Mucosa of descending colon (tissue), 3 donors: ENCODE data around the gene MYO16. TPM values are rescaled to one million over a fixed set of nuclear protein-coding genes. Genes with fewer than 3 reads are reported as not detected.
"Not testable (repeated sequence)": the region's sequence is repeated elsewhere in the genome, so short reads cannot be mapped to it uniquely, and the experiment has no call there.

Experiments
- ATAC-seq: fragments of 200-7000 bp; cut with Tn5 transposase; one replicate; pipeline ENCODE4 v1.9.1; 2020; ENCODE audit warnings: mild to moderate bottlenecking, moderate library complexity
- DNase-seq, 3 donors: peaks; one replicate each; pipeline ENCODE4 v3.0.0-alpha.2; 2020
- H3K36me3 ChIP-seq: fragments of 200-600 bp; one replicate; pipeline ENCODE4 v1.8.0; 2021; ENCODE audit warnings: low read depth, mild to moderate bottlenecking
- H3K4me1 ChIP-seq: fragments of 200-600 bp; one replicate; pipeline ENCODE4 v1.8.0; 2021; ENCODE audit warnings: low read depth, mild to moderate bottlenecking
- H3K4me3 ChIP-seq: fragments of 200-600 bp; one replicate; pipeline ENCODE4 v1.8.0; 2021; ENCODE audit warnings: mild to moderate bottlenecking
- H3K9me3 ChIP-seq: fragments of 200-600 bp; one replicate; pipeline ENCODE4 v1.8.0; 2021; ENCODE audit warnings: mild to moderate bottlenecking
- CTCF ChIP-seq: fragments of 200-600 bp; IDR thresholded peaks from one replicate; pipeline ENCODE4 v1.8.0; 2022; ENCODE audit warnings: antibody characterized with exemption, mild to moderate bottlenecking
- intact Hi-C, 2 donors: fragments of 100-400 bp; cut with DNase I in 1 of 2; cut with micrococcal nuclease in 1 of 2; formaldehyde crosslinking; loops; one replicate each; pipeline versions ENCODE4 v1.11.0 to v1.11.1; 2022; cut with DNase I, micrococcal nuclease
- total RNA-seq, 3 donors: library from RNA; stranded (reverse); fragmentation: NEBNext Ultra II Directional in 2 of 3; extraction: Animal tissue kit (Norgen Biotek cat#: 25700) in 2 of 3; gene quantifications; one replicate each; pipeline versions ENCODE4 v1.2.1 to v1.2.4, GENCODE V29; 2021 to 2023
- donor health status: DM: no; HTN: no; CAD: no; lungs with moderate emphysema.
- donor health status: DM: no; HTN: no; CAD: no.
- donor health status: DM: no; HTN: yes; CAD: no.

The MYO16 gene
- total RNA-seq, 3 donors from 2014 or later = 0.06 TPM; not detected in 2

GRCh38 chr13:108781312-108781711 lies 151.9 kb downstream of the MYO16 start:
- H3K36me3 ChIP-seq = no peaks in the 10 kb centered on the region
- DNase-seq (no peak), ATAC-seq (no peak)
- H3K9me3 ChIP-seq = no peaks in the 10 kb centered on the region
- TF ChIP-seq CTCF = no peak
- no peaks in the 10 kb centered on the region for H3K4me1 ChIP-seq
- intact Hi-C loops = no loop called here
- H3K4me3 ChIP-seq = no peak overlapping the region

GRCh38 chr13:108782480-108782879 lies 153.1 kb downstream of the MYO16 start:
- H3K36me3 ChIP-seq, DNase-seq, H3K4me1 ChIP-seq, intact Hi-C loops, H3K4me3 ChIP-seq, ATAC-seq, H3K9me3 ChIP-seq: not testable (repeated sequence)

GRCh38 chr13:108785844-108786243 lies 156.4 kb downstream of the MYO16 start:
- no peaks in the 10 kb centered on the region for H3K9me3 ChIP-seq
- intact Hi-C loops = no loop called here
- no peaks in the 10 kb centered on the region for H3K4me1 ChIP-seq
- H3K36me3 ChIP-seq = no peaks in the 10 kb centered on the region
- TF ChIP-seq CTCF = no peak
- no peak overlapping the region for H3K4me3 ChIP-seq
- ATAC-seq = no peak
- DNase-seq = no peak

GRCh38 chr13:108786456-108787200 lies 157.2 kb downstream of the MYO16 start:
- Histone ChIP-seq H3K4me3 (no peak overlapping the region), H3K36me3 (no peaks in the 10 kb centered on the region), H3K4me1 (no peaks in the 10 kb centered on the region), H3K9me3 (no peaks in the 10 kb centered on the region)
- ATAC-seq (no peak), DNase-seq (no peak)
- intact Hi-C loops = no loop called here
- TF ChIP-seq CTCF = no peak

GRCh38 chr13:108787700-108788414 lies 158.4 kb downstream of the MYO16 start:
- H3K4me3 ChIP-seq = no peak overlapping the region
- H3K9me3 ChIP-seq = no peaks in the 10 kb centered on the region
- intact Hi-C loops = no loop called here
- ATAC-seq (no peak), DNase-seq (no peak)
- no peak for TF ChIP-seq CTCF
- H3K4me1 ChIP-seq = no peaks in the 10 kb centered on the region
- no peaks in the 10 kb centered on the region for H3K36me3 ChIP-seq

- no peak for DNase-seq
- H3K4me3 ChIP-seq = no peak overlapping the region
- ATAC-seq = no peak
- no peak for TF ChIP-seq CTCF
- no peaks in the 10 kb centered on the region for H3K36me3 ChIP-seq
- H3K9me3 ChIP-seq = no peaks in the 10 kb centered on the region
- no peaks in the 10 kb centered on the region for H3K4me1 ChIP-seq
- intact Hi-C loops = no loop called here
Observed at GRCh38 chr13:108789476-108789875, 160.1 kb downstream of the MYO16 start.
